Cardiac muscle cell (in vitro differentiated cells and primary cell): ENCODE results near the gene BAD. TPM values are rescaled to one million over a fixed set of nuclear protein-coding genes. Genes with fewer than 3 reads are reported as not detected.
"Not testable (repeated sequence)": the region's sequence is repeated elsewhere in the genome, so short reads cannot be mapped to it uniquely, and the experiment has no call there.

ENCODE experiments used
- DNase-seq, 2 donors: peaks; one replicate each; pipeline versions ENCODE4 v3.0.0 to v3.0.0-alpha.2; 2010 to 2017; ENCODE audit warnings: low read depth in 1 of 2, low spot score in 1 of 2
- H3K27ac ChIP-seq: fragments of 200-600 bp; sonication (generic); 2 replicates; pipeline ENCODE4 v1.5.1; 2016
- H3K27me3 ChIP-seq: fragments of 200-600 bp; sonication (generic); 2 replicates; pipeline ENCODE4 v1.6.0; 2016; ENCODE audit warnings: control low read depth
- H3K36me3 ChIP-seq: fragments of 200-600 bp; sonication (generic); 2 replicates; pipeline ENCODE4 v1.5.1; 2016; ENCODE audit warnings: control low read depth
- H3K4me1 ChIP-seq: fragments of 200-600 bp; sonication (generic); 2 replicates; pipeline ENCODE4 v1.8.1; 2017; ENCODE audit warnings: low read depth, mild to moderate bottlenecking, mixed run types
- H3K4me3 ChIP-seq: fragments of 200-600 bp; sonication (generic); 2 replicates; pipeline ENCODE4 v1.5.1; 2016; ENCODE audit warnings: mild to moderate bottlenecking
- H3K9me3 ChIP-seq: fragments of 200-600 bp; sonication (generic); 2 replicates; pipeline ENCODE4 v1.5.1; 2017; ENCODE audit warnings: low read depth, mild to moderate bottlenecking, control low read depth
- polyA plus RNA-seq: library from polyadenylated mRNA; unstranded; fragments of >200 nt; fragmentation: Nextera tagmentation; extraction: Ambion mirVana; gene quantifications from 2 replicates; pipeline ENCODE4 v1.2.1, GENCODE V29; 2016
- total RNA-seq: library from RNA; depleted of rRNA; stranded (reverse); fragments of >200 nt; gene quantifications from 2 replicates; pipeline ENCODE4 v1.2.3, GENCODE V29; 2016
- TF ChIP-seq, protein P1 (sequence below): IDR thresholded peaks from 2 replicates; pipeline ENCODE4 v1.5.1; 2012; ENCODE audit warnings: low read depth, mild to moderate bottlenecking, low read length

The BAD gene
- total and polyA plus RNA-seq, 2 experiments from 2014 or later, result 155 to 195 TPM

DNA sequence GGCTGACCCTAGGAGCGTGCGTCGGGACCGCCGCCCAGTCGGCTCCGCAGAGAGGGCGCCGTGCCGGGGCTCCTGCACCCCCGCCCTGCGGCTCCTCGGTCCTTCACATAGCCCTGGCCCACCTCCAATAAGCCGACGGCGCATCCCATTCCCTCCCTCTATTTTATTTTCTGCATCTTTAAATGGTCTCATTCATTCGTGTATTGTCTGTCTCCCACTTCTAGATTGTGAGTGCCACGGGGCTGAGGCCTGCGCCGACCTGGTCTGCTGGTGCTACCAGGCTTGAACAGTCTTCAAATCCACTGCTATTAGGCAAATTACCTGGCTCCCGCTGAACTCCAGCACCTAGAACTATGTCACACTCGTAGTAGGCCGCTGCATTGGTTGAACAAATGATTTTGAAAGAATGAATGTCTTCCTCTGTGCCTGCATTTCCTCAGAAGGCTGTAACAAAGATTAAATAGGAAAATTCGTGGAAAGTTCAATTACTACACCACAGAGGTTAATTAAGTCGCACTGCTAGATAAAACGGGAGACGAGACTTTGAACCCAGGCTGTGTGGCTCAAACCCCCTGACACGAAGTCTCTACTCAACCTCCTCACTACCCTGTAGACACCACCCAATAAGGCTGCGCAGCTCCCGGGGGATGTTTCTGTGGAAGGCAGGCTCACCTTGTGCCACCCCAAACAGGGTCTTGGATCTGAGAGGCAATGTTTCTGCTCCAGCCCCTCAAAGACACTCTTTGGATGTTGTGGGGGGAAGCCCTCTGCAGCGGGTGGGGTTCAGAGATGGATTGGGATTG lies 36.5 kb downstream of the BAD start:
- H3K4me3 ChIP-seq, result peak overlapping the region; percentile 48
- TF ChIP-seq, protein P1, sequence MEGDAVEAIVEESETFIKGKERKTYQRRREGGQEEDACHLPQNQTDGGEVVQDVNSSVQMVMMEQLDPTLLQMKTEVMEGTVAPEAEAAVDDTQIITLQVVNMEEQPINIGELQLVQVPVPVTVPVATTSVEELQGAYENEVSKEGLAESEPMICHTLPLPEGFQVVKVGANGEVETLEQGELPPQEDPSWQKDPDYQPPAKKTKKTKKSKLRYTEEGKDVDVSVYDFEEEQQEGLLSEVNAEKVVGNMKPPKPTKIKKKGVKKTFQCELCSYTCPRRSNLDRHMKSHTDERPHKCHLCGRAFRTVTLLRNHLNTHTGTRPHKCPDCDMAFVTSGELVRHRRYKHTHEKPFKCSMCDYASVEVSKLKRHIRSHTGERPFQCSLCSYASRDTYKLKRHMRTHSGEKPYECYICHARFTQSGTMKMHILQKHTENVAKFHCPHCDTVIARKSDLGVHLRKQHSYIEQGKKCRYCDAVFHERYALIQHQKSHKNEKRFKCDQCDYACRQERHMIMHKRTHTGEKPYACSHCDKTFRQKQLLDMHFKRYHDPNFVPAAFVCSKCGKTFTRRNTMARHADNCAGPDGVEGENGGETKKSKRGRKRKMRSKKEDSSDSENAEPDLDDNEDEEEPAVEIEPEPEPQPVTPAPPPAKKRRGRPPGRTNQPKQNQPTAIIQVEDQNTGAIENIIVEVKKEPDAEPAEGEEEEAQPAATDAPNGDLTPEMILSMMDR, result no peak
- peaks cover 5% of the 10 kb centered on the region for H3K4me1 ChIP-seq
- no peak for DNase-seq
- no peaks in the 10 kb centered on the region for H3K27me3 ChIP-seq
- no peaks in the 10 kb centered on the region for H3K9me3 ChIP-seq
- no peaks in the 10 kb centered on the region for H3K36me3 ChIP-seq
- H3K27ac ChIP-seq, result no peak overlapping the region

DNA sequence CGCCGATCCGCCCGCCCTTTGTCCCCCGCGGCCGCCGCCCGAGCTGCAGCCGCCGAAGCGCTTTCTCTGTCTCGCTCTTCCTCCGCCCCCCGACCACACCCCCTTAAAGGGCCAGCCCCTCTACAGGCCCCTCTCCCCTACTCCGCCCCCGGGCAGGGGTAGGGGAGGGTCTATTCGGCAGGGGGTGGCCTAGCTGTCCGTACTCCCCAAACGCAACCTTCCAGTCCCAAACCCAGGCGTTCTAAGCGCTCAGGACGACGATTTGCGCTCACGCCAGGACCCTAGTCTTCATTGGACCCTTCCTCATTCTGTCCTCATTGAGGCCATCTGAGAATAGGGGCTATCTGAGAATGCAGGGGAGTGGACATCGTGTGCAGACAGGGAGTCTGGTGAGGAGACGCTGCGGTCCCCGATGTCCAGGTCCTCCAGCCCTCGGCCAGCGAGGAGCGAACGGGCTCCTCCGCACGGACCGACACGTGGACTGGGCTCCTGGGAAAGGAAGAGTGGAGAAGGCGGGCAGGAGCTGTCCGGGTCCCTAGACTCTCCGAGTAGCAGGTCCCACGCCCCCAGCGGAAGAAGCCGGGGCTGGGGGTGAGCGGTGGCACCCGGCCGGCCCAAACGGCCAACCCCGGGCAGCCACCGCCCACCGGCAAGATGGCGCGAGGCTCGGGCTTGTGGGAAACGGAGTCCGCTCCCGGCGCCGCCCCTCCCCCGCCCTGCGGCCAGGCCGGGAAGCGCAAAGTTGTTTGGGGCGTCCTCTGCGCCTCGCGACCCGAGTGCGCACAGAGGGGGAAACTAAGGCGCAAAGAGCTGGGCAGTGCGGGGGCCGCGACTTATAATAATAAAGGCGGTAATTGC lies 37.4 kb downstream of the BAD start, which contains the start of gene PPP1R14B:
PPP1R14B (minus strand) TSS at position 73 of the 858 bp plus-strand sequence. CDS start 270 bp downstream, outside the sequence.
- Histone ChIP-seq H3K27ac (peak within 1 kb of the TSS; percentile 76), H3K4me1 (peaks cover 5% of the 10 kb centered on the region), H3K36me3 (no peaks in the 10 kb centered on the region), H3K4me3 (peak within 1 kb of the TSS; percentile 48), H3K9me3 (no peaks in the 10 kb centered on the region), H3K27me3 (no peaks in the 10 kb centered on the region)
- peak; percentile 91 to 94 for DNase-seq
- TF ChIP-seq, protein P1, result no peak

DNA sequence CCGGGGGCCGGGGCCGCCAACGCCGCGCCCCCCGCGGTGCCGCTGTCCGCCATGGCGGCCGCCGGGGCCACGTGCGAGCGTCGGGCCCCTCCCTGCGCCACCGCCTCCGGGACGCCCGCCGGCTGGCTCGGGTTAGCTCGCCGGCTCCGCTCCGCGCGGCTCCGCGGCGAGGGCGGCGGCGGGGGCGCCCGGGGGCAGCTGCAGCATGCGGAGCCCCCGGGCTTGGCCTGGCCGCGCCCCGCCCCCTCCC lies 37.9 kb downstream of the BAD start:
- peak overlapping the region; percentile 48 for H3K4me3 ChIP-seq
- H3K4me1 ChIP-seq, H3K27ac ChIP-seq, H3K9me3 ChIP-seq, H3K27me3 ChIP-seq, H3K36me3 ChIP-seq, DNase-seq: not testable (repeated sequence)

DNA sequence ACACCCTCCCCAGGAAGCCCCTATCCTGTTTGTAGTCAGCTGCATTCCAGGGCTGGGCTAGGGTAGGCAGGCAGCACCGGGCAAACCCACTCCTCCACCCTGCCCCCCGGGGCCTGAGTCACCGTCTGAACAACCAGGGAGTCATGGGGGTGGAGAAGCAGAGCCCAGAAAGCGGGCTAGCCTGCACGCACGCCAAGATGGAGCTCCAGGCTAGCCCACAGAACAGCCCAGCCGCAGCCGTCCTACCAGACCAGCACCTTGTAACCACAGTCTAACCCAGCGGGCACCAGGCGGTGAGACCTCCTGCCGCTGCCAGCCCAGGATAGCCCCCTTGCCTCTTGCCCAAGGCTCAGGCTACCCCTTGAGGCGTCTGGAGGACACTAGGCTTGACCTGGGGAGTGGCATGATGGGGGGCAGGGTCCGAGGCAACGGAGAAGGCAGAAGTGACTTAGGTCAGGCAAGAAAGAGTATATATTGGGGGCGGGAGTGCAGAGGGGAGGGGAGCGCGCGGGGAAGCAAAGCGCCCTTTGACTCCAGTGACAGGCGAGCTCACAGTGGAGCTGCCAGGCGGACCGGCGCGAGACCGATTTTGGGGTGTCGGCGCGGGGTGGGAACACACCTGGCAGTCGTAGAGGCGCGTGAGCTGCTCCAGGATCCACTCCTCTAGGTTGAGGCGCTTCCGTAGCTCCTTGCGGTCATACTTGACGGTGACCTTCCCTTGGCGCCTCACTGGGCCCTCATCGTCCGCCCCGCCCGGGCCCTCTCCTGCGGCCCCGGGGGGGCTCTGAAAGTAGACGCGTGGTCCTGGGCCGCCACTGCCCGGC lies 38.5 kb downstream of the BAD start:
- TF ChIP-seq, protein P1, result no peak
- no peaks in the 10 kb centered on the region for H3K27me3 ChIP-seq
- no peaks in the 10 kb centered on the region for H3K36me3 ChIP-seq
- peak overlapping the region; percentile 48 for H3K4me3 ChIP-seq
- H3K4me1 ChIP-seq, result peaks cover 5% of the 10 kb centered on the region
- DNase-seq, result peak in 1 of 2 donors; percentile 79
- no peaks in the 10 kb centered on the region for H3K9me3 ChIP-seq
- H3K27ac ChIP-seq, result peak overlapping the region; percentile 38

DNA sequence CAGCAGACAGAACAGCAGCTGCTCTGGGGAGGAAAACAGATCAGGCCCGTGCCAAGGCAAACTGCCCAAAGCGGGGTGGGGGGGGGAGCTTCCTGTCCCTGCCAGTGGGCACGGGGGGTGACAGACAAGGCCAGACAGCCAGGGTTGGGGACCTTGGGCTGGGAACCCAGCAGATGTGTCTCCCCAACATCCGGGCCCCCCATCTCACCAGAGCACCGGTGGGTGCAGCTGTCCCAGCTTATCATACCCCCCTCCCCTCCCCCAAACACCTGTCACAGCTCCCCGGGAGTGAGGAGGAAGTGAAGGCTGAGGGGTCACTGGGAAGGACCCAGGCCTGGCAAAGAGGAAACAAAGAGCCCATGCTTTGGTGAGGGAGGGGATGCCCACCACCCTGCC lies 39.1 kb downstream of the BAD start:
- Histone ChIP-seq H3K27ac (peak overlapping the region; percentile 26), H3K4me1 (peaks cover 5% of the 10 kb centered on the region), H3K36me3 (no peaks in the 10 kb centered on the region), H3K27me3 (no peaks in the 10 kb centered on the region), H3K4me3 (peak overlapping the region; percentile 48), H3K9me3 (no peaks in the 10 kb centered on the region)
- DNase-seq, result no peak
- TF ChIP-seq, protein P1, result no peak
